H9 (cell line): ENCODE data around the gene PCCB. TPM values are rescaled to one million over a fixed set of nuclear protein-coding genes. Genes with fewer than 3 reads are reported as not detected.

ENCODE experiments used
- DNase-seq: peaks from one replicate; pipeline ENCODE4 v3.0.0-alpha.2; 2017
- H2AFZ ChIP-seq: one replicate; pipeline ENCODE4 v1.6.1; 2013; ENCODE audit warnings: mild to moderate bottlenecking, low read length, control low read depth, moderate library complexity
- H2AK5ac ChIP-seq: 2 replicates; pipeline ENCODE4 v1.6.1; 2013; ENCODE audit warnings: low read length, control low read depth, mixed read lengths; ENCODE audit not compliant: insufficient read length
- H2BK120ac ChIP-seq: one replicate; pipeline ENCODE4 v1.6.1; 2013; ENCODE audit warnings: low read depth, mild to moderate bottlenecking, low read length, control low read depth, inconsistent platforms; ENCODE audit not compliant: poor library complexity, severe bottlenecking
- H2BK12ac ChIP-seq: 2 replicates; pipeline ENCODE4 v1.6.1; 2013; ENCODE audit warnings: low read length, control low read depth, mixed read lengths, low read depth; ENCODE audit not compliant: insufficient read length
- H2BK15ac ChIP-seq: 2 replicates; pipeline ENCODE4 v1.6.1; 2013; ENCODE audit warnings: low read depth, low read length, control low read depth
- H2BK20ac ChIP-seq: one replicate; pipeline ENCODE4 v1.6.1; 2013; ENCODE audit warnings: low read depth, mild to moderate bottlenecking, low read length, control low read depth, inconsistent platforms; ENCODE audit not compliant: poor library complexity, severe bottlenecking
- H2BK5ac ChIP-seq: 2 replicates; pipeline ENCODE4 v1.6.1; 2013; ENCODE audit warnings: low read length, control low read depth, mixed read lengths; ENCODE audit not compliant: insufficient read length
- H3K14ac ChIP-seq: 2 replicates; pipeline ENCODE4 v1.6.1; 2013; ENCODE audit warnings: low read length, control low read depth; ENCODE audit not compliant: insufficient read depth
- H3K18ac ChIP-seq: 2 replicates; pipeline ENCODE4 v1.6.1; 2013; ENCODE audit warnings: low read depth, mild to moderate bottlenecking, mixed read lengths, low read length, control low read depth; ENCODE audit not compliant: insufficient read length
- H3K23ac ChIP-seq: 2 replicates; pipeline ENCODE4 v1.6.1; 2013; ENCODE audit warnings: low read length, control low read depth, mixed read lengths, low read depth; ENCODE audit not compliant: insufficient read length
- H3K23me2 ChIP-seq: 2 replicates; pipeline ENCODE4 v1.6.1; 2013; ENCODE audit warnings: low read depth, mild to moderate bottlenecking, mixed read lengths, low read length, control low read depth; ENCODE audit not compliant: insufficient read length, poor library complexity, severe bottlenecking
- H3K27ac ChIP-seq: 2 replicates; pipeline ENCODE4 v1.5.1; 2013; ENCODE audit warnings: low read length, control low read depth, mixed read lengths, low read depth; ENCODE audit not compliant: insufficient read length
- H3K27me3 ChIP-seq: 2 replicates; pipeline ENCODE4 v1.6.1; 2013; ENCODE audit warnings: low read length, control low read depth, inconsistent platforms; ENCODE audit not compliant: insufficient read depth
- H3K4ac ChIP-seq: 2 replicates; pipeline ENCODE4 v1.6.1; 2013; ENCODE audit warnings: low read depth, mild to moderate bottlenecking, control low read depth, inconsistent platforms, low read length, moderate library complexity
- H3K4me1 ChIP-seq: 2 replicates; pipeline ENCODE4 v1.6.1; 2013; ENCODE audit warnings: low read length, control low read depth, inconsistent platforms; ENCODE audit not compliant: insufficient read depth
- H3K4me2 ChIP-seq: 2 replicates; pipeline ENCODE4 v1.6.1; 2013; ENCODE audit warnings: low read length, control low read depth, mixed read lengths; ENCODE audit not compliant: insufficient read length, insufficient read depth
- H3K56ac ChIP-seq: 2 replicates; pipeline ENCODE4 v1.6.1; 2013; ENCODE audit warnings: low read depth, mild to moderate bottlenecking, mixed read lengths, low read length, control low read depth; ENCODE audit not compliant: insufficient read length
- H3K79me1 ChIP-seq: 2 replicates; pipeline ENCODE4 v1.6.1; 2013; ENCODE audit warnings: low read depth, mild to moderate bottlenecking, moderate library complexity, low read length, control low read depth, inconsistent platforms; ENCODE audit not compliant: insufficient read depth, poor library complexity, severe bottlenecking
- H3K79me2 ChIP-seq: 2 replicates; pipeline ENCODE4 v1.6.1; 2013; ENCODE audit warnings: low read length, control low read depth, inconsistent platforms; ENCODE audit not compliant: insufficient read depth
- H3K9ac ChIP-seq: 2 replicates; pipeline ENCODE4 v1.6.1; 2013; ENCODE audit warnings: low read length, control low read depth, mixed read lengths; ENCODE audit not compliant: insufficient read length; ENCODE audit errors: extremely low read depth
- H3K9me3 ChIP-seq: one replicate; pipeline ENCODE4 v1.6.1; 2013; ENCODE audit warnings: low read depth, low read length, inconsistent platforms; ENCODE audit not compliant: control insufficient read depth
- H3T11ph ChIP-seq: one replicate; pipeline ENCODE4 v1.6.1; 2013; ENCODE audit warnings: mild to moderate bottlenecking, low read length, control low read depth, inconsistent platforms
- H4K20me1 ChIP-seq: one replicate; pipeline ENCODE4 v1.6.1; 2013; ENCODE audit not compliant: control insufficient read depth, insufficient read length, insufficient read depth
- H4K5ac ChIP-seq: 2 replicates; pipeline ENCODE4 v1.6.1; 2013; ENCODE audit warnings: low read depth, mild to moderate bottlenecking, mixed read lengths, low read length, control low read depth; ENCODE audit not compliant: insufficient read length
- H4K8ac ChIP-seq: replicated peaks from 2 replicates; pipeline ENCODE4 v1.6.1; 2013; ENCODE audit warnings: low read length, control low read depth, mixed read lengths, low read depth; ENCODE audit not compliant: insufficient read length
- H4K91ac ChIP-seq: 2 replicates; pipeline ENCODE4 v1.6.1; 2013; ENCODE audit warnings: low read depth, mild to moderate bottlenecking, moderate library complexity, mixed read lengths, low read length, control low read depth; ENCODE audit not compliant: insufficient read length
- H3K27ac Mint-ChIP-seq, 3 experiments: 2 replicates in 2 of 3; 3 replicates in 1 of 3; pipeline ENCODE4 v1.8.0; 2020 to 2021; ENCODE audit warnings: mixed read lengths in 3 of 3, mild to moderate bottlenecking in 1 of 3, moderate library complexity in 1 of 3
- H3K27me3 Mint-ChIP-seq: 2 replicates; pipeline ENCODE4 v1.8.0; 2021; ENCODE audit warnings: low read depth, mild to moderate bottlenecking, moderate library complexity, mixed read lengths
- H3K36me3 Mint-ChIP-seq, 3 experiments: 2 replicates in 2 of 3; 3 replicates in 1 of 3; pipeline ENCODE4 v1.8.0; 2020 to 2021; ENCODE audit warnings: low read depth in 3 of 3, mixed read lengths in 3 of 3; ENCODE audit not compliant: insufficient read depth in 1 of 3
- H3K4me1 Mint-ChIP-seq, 2 experiments: 2 replicates each; pipeline ENCODE4 v1.8.0; 2020; ENCODE audit warnings: mixed read lengths in 2 of 2
- H3K4me3 Mint-ChIP-seq, 2 experiments: 2 replicates in 1 of 2; 3 replicates in 1 of 2; pipeline ENCODE4 v1.8.0; 2020 to 2021; ENCODE audit warnings: mild to moderate bottlenecking in 2 of 2, mixed read lengths in 2 of 2, moderate library complexity in 1 of 2
- H3K9me3 Mint-ChIP-seq, 2 experiments: 2 replicates in 1 of 2; 3 replicates in 1 of 2; pipeline ENCODE4 v1.8.0; 2020; ENCODE audit warnings: mild to moderate bottlenecking in 2 of 2, mixed read lengths in 2 of 2, moderate library complexity in 1 of 2
- WGBS: extraction: QIAGEN DNeasy Blood & Tissue Kit; methylation state at CpG from one replicate; pipeline ENCODE4 v1.1.7; 2013; ENCODE audit warnings: missing lambda C conversion rate, low lambda C conversion rate, mixed read lengths; ENCODE audit not compliant: insufficient read length; ENCODE audit errors: extremely low coverage; 5-methylcytosine and 5-hydroxymethylcytosine counted together
- total RNA-seq: library from RNA; stranded (reverse); gene quantifications from 2 replicates; pipeline ENCODE4 v1.2.1, GENCODE V29; 2021
- TF ChIP-seq, protein P1 (sequence below): fragments of 200-600 bp; sonication (generic); conservative IDR thresholded peaks from 3 replicates; pipeline ENCODE4 v1.8.0; 2021; ENCODE audit warnings: antibody characterized with exemption, mild to moderate bottlenecking

The PCCB gene
- total RNA-seq, 1 experiment from 2014 or later: 68.9 TPM

DNA sequence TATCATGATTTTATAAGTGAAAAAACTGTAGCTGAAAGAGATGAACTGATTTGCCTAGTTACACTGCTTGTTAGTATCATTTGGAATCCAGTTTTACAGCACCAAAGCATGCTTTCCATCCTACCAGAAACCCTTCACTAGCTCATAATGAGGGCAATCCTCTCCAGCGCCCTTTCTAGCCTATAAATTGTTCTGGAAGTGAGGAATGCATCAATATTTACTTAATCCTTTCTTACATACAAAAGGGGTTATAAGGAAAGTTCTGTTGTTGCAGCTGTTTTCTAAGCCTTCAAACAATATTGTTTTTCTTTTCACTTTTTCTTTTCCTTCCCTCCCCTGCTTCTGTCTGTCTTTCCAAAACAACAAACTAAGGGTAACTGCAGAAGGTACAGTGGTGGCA, 11.0 kb upstream of the PCCB start:
- H2BK20ac ChIP-seq: no peak overlapping the region
- no peak overlapping the region for H3K23ac ChIP-seq
- H3K27me3 Mint-ChIP-seq: peaks cover 54% of the 10 kb centered on the region
- no peaks in the 10 kb centered on the region for H3K23me2 ChIP-seq
- H3K27me3 ChIP-seq: no peaks in the 10 kb centered on the region
- no peak overlapping the region for H2BK12ac ChIP-seq
- no peak overlapping the region for H3T11ph ChIP-seq
- H2BK5ac ChIP-seq: no peak overlapping the region
- no peak overlapping the region for H3K27ac Mint-ChIP-seq
- no CpG with 5 or more reads among the region's 1 CpG for WGBS
- H3K18ac ChIP-seq: no peak overlapping the region
- H3K27ac ChIP-seq: no peak overlapping the region
- no peaks in the 10 kb centered on the region; the same call in 1 of the 2 replicates for H3K4me1 ChIP-seq
- H3K4me2 ChIP-seq: no peak overlapping the region
- DNase-seq: no peak
- no peak overlapping the region for H4K91ac ChIP-seq
- peaks cover 41 to 42% of the 10 kb centered on the region in 2 experiments for H3K4me1 Mint-ChIP-seq
- no peak overlapping the region for H2BK15ac ChIP-seq
- H3K4ac ChIP-seq: no peak overlapping the region
- no peak overlapping the region for H3K4me3 Mint-ChIP-seq
- TF ChIP-seq, protein P1, sequence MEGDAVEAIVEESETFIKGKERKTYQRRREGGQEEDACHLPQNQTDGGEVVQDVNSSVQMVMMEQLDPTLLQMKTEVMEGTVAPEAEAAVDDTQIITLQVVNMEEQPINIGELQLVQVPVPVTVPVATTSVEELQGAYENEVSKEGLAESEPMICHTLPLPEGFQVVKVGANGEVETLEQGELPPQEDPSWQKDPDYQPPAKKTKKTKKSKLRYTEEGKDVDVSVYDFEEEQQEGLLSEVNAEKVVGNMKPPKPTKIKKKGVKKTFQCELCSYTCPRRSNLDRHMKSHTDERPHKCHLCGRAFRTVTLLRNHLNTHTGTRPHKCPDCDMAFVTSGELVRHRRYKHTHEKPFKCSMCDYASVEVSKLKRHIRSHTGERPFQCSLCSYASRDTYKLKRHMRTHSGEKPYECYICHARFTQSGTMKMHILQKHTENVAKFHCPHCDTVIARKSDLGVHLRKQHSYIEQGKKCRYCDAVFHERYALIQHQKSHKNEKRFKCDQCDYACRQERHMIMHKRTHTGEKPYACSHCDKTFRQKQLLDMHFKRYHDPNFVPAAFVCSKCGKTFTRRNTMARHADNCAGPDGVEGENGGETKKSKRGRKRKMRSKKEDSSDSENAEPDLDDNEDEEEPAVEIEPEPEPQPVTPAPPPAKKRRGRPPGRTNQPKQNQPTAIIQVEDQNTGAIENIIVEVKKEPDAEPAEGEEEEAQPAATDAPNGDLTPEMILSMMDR: no peak
- H4K20me1 ChIP-seq: no peaks in the 10 kb centered on the region
- no peak overlapping the region for H3K14ac ChIP-seq
- H3K56ac ChIP-seq: no peak overlapping the region
- no peak overlapping the region for H2BK120ac ChIP-seq
- H3K9me3 Mint-ChIP-seq: no peaks in the 10 kb centered on the region; a peak in 1 of 5 replicates
- no peak overlapping the region for H3K9ac ChIP-seq
- no peak overlapping the region for H4K5ac ChIP-seq
- no peak overlapping the region for H2AFZ ChIP-seq
- H3K79me1 ChIP-seq: no peaks in the 10 kb centered on the region
- no peak overlapping the region for H4K8ac ChIP-seq
- no peaks in the 10 kb centered on the region for H3K79me2 ChIP-seq
- no peaks in the 10 kb centered on the region for H3K9me3 ChIP-seq
- H3K36me3 Mint-ChIP-seq: no peaks in the 10 kb centered on the region; a peak in 1 of 7 replicates
- no peak overlapping the region for H2AK5ac ChIP-seq
